Neural crest cell (in vitro differentiated cells): ENCODE data around the gene KSR2. TPM values are rescaled to one million over a fixed set of nuclear protein-coding genes. Genes with fewer than 3 reads are reported as not detected.
"Not testable (repeated sequence)": the region's sequence is repeated elsewhere in the genome, so short reads cannot be mapped to it uniquely, and the experiment has no call there.

ENCODE experiments used
- DNase-seq: peaks from one replicate; pipeline ENCODE4 v3.0.0; 2021; ENCODE audit warnings: low read depth, mixed read lengths, low spot score
- H3K27ac Mint-ChIP-seq: one replicate; pipeline ENCODE4 v1.8.0; 2021; ENCODE audit warnings: mild to moderate bottlenecking, mixed read lengths; ENCODE audit not compliant: unreplicated experiment
- H3K27me3 Mint-ChIP-seq: 2 replicates; pipeline ENCODE4 v1.8.0; 2021; ENCODE audit warnings: low read depth, mild to moderate bottlenecking, mixed read lengths
- H3K36me3 Mint-ChIP-seq: 2 replicates; pipeline ENCODE4 v1.8.0; 2021; ENCODE audit warnings: low read depth, mild to moderate bottlenecking, mixed read lengths
- H3K4me1 Mint-ChIP-seq: 2 replicates; pipeline ENCODE4 v1.8.0; 2021; ENCODE audit warnings: mixed read lengths
- H3K4me3 Mint-ChIP-seq: one replicate; pipeline ENCODE4 v1.8.0; 2021; ENCODE audit warnings: mild to moderate bottlenecking, mixed read lengths
- H3K9me3 Mint-ChIP-seq: 2 replicates; pipeline ENCODE4 v1.8.0; 2021; ENCODE audit warnings: mixed read lengths
- CTCF ChIP-seq: fragments of 200-600 bp; sonication (generic); conservative IDR thresholded peaks from 2 replicates; pipeline ENCODE4 v1.5.0; 2021; ENCODE audit warnings: antibody characterized with exemption, mild to moderate bottlenecking
- total RNA-seq: library from RNA; stranded (reverse); gene quantifications from 2 replicates; pipeline ENCODE4 v1.2.1, GENCODE V29; 2021

The KSR2 gene
- total RNA-seq, 1 donor from 2014 or later, result 0.33 TPM

- Mint-ChIP-seq H3K36me3 (no peaks in the 10 kb centered on the region), H3K4me1 (no peaks in the 10 kb centered on the region), H3K9me3 (peaks cover 2% of the 10 kb centered on the region), H3K27ac (no peak overlapping the region), H3K4me3 (no peak overlapping the region), H3K27me3 (peaks cover 51% of the 10 kb centered on the region)
- TF ChIP-seq CTCF, result no peak
- no peak for DNase-seq
Measured at GRCh38 chr12:117742721-117743120, 226.1 kb downstream of the KSR2 start.

- Mint-ChIP-seq H3K27ac (no peak overlapping the region), H3K4me1 (no peaks in the 10 kb centered on the region), H3K9me3 (no peaks in the 10 kb centered on the region), H3K4me3 (no peak overlapping the region), H3K36me3 (no peaks in the 10 kb centered on the region), H3K27me3 (peaks cover 20% of the 10 kb centered on the region)
- no peak for TF ChIP-seq CTCF
- DNase-seq, result no peak
Measured at GRCh38 chr12:117738233-117738632, 230.6 kb downstream of the KSR2 start.

GRCh38 chr12:117733549-117733805 is 235.3 kb downstream of the KSR2 start:
- H3K27ac Mint-ChIP-seq, result no peak overlapping the region

GRCh38 chr12:117732761-117733548 is 235.8 kb downstream of the KSR2 start:
- DNase-seq, result no peak
- H3K9me3 Mint-ChIP-seq, result peaks cover 3% of the 10 kb centered on the region
- H3K27ac Mint-ChIP-seq, result peak overlapping the region; percentile 8
- peaks cover 12% of the 10 kb centered on the region for H3K27me3 Mint-ChIP-seq
- H3K36me3 Mint-ChIP-seq, result no peaks in the 10 kb centered on the region
- no peak overlapping the region for H3K4me3 Mint-ChIP-seq
- no peak for TF ChIP-seq CTCF
- no peaks in the 10 kb centered on the region for H3K4me1 Mint-ChIP-seq

More at GRCh38 chr12:117733549-117733805, 235.3 kb downstream of the KSR2 start:
- Mint-ChIP-seq H3K9me3 (peaks cover 3% of the 10 kb centered on the region), H3K27me3 (peaks cover 11% of the 10 kb centered on the region), H3K4me1 (no peaks in the 10 kb centered on the region), H3K4me3 (no peak overlapping the region), H3K36me3 (no peaks in the 10 kb centered on the region)
- DNase-seq, result no peak
- no peak for TF ChIP-seq CTCF

- not testable (repeated sequence) for H3K36me3 Mint-ChIP-seq, H3K4me1 Mint-ChIP-seq, H3K9me3 Mint-ChIP-seq, DNase-seq, H3K27ac Mint-ChIP-seq, H3K4me3 Mint-ChIP-seq
- peaks cover 28% of the 10 kb centered on the region for H3K27me3 Mint-ChIP-seq
Measured at GRCh38 chr12:117731131-117731530, 237.7 kb downstream of the KSR2 start.

GRCh38 chr12:117727301-117727700 is 241.5 kb downstream of the KSR2 start:
- peaks cover 48% of the 10 kb centered on the region for H3K27me3 Mint-ChIP-seq

More at GRCh38 chr12:117727301-117727700, 241.5 kb downstream of the KSR2 start:
- no peaks in the 10 kb centered on the region for H3K36me3 Mint-ChIP-seq
- H3K4me1 Mint-ChIP-seq, result no peaks in the 10 kb centered on the region
- H3K9me3 Mint-ChIP-seq, result peaks cover 3% of the 10 kb centered on the region
- H3K4me3 Mint-ChIP-seq, result no peak overlapping the region
- no peak for DNase-seq
- TF ChIP-seq CTCF, result no peak
- peak overlapping the region; percentile 50 for H3K27ac Mint-ChIP-seq
